HepG2 (cell line): ENCODE measurements around the gene TK1. TPM values are rescaled to one million over a fixed set of nuclear protein-coding genes. Genes with fewer than 3 reads are reported as not detected.
A peak's percentile ranks its signal among the peaks of the same experiment; 100 is the strongest.

Experiments
- ARHGAP35 ChIP-seq: sonication (generic); formaldehyde crosslinking; IDR thresholded peaks from 2 replicates; pipeline ENCODE4 v1.9.0; 2022; ENCODE audit warnings: mild to moderate bottlenecking, inconsistent platforms, moderate library complexity, missing genetic modification reagents, borderline replicate concordance
- ARID4A ChIP-seq: sonication (generic); formaldehyde crosslinking; IDR thresholded peaks from 2 replicates; pipeline ENCODE4 v1.5.0; 2020; ENCODE audit warnings: mild to moderate bottlenecking, missing genetic modification reagents, borderline replicate concordance
- CENPX ChIP-seq: sonication (generic); formaldehyde crosslinking; IDR thresholded peaks from 2 replicates; pipeline ENCODE4 v1.9.0; 2021; ENCODE audit warnings: mild to moderate bottlenecking, missing genetic modification reagents, moderate library complexity
- FOSL1 ChIP-seq: sonication (generic); formaldehyde crosslinking; IDR thresholded peaks from 2 replicates; pipeline ENCODE4 v1.9.0; 2021; ENCODE audit warnings: missing genetic modification reagents, borderline replicate concordance
- FOXA1 ChIP-seq, 2 experiments: fragments of 450-650 bp in 1 of 2; sonication (generic) in 1 of 2; formaldehyde crosslinking in 1 of 2; IDR thresholded peaks; 2 replicates each; pipeline versions ENCODE4 v1.4.0 to v1.6.1; 2016 to 2020; ENCODE audit warnings: missing genetic modification reagents in 1 of 2
- MEIS1 ChIP-seq: sonication (generic); formaldehyde crosslinking; IDR thresholded peaks from 2 replicates; pipeline ENCODE4 v1.9.0; 2021; ENCODE audit warnings: mild to moderate bottlenecking, missing genetic modification reagents, moderate library complexity, borderline replicate concordance
- RARG ChIP-seq: sonication (generic); formaldehyde crosslinking; IDR thresholded peaks from 2 replicates; pipeline ENCODE4 v1.4.0; 2020; ENCODE audit warnings: low read depth, mild to moderate bottlenecking, missing genetic modification reagents
- TSC22D2 ChIP-seq: sonication (generic); formaldehyde crosslinking; IDR thresholded peaks from 2 replicates; pipeline ENCODE4 v1.5.1; 2020; ENCODE audit warnings: missing genetic modification reagents, mild to moderate bottlenecking, borderline replicate concordance
- ZNF207 ChIP-seq: fragments of 450-650 bp; IDR thresholded peaks from 2 replicates; pipeline ENCODE4 v1.6.1; 2016; ENCODE audit warnings: antibody characterized with exemption, borderline replicate concordance
- ZNF609 ChIP-seq: sonication (generic); formaldehyde crosslinking; IDR thresholded peaks from 2 replicates; pipeline ENCODE4 v1.4.0; 2020; ENCODE audit warnings: mild to moderate bottlenecking, missing genetic modification reagents, borderline replicate concordance
- ZNF720 ChIP-seq: sonication (generic); formaldehyde crosslinking; IDR thresholded peaks from 2 replicates; pipeline ENCODE4 v1.4.0; 2020; ENCODE audit warnings: missing genetic modification reagents
- ZNF773 ChIP-seq: sonication (generic); formaldehyde crosslinking; IDR thresholded peaks from 2 replicates; pipeline ENCODE4 v1.4.0; 2020; ENCODE audit warnings: missing genetic modification reagents, borderline replicate concordance
- ZNF788 ChIP-seq: sonication (generic); formaldehyde crosslinking; IDR thresholded peaks from 2 replicates; pipeline ENCODE4 v1.5.0; 2020; ENCODE audit warnings: mild to moderate bottlenecking, missing genetic modification reagents, borderline replicate concordance
- polyA plus RNA-seq, 8 experiments: library from polyadenylated mRNA; depleted of rRNA in 3 of 8; stranded (reverse) in 7 of 8; unstranded in 1 of 8; fragments of >200 nt; fragmentation: Illumina TruSeq in 4 of 8; extraction: Trizol in 4 of 8; gene quantifications; 2 replicates each; pipeline versions ENCODE4 v1.2.1 to v1.2.3, GENCODE V29; 2011 to 2016; ENCODE audit warnings: low read depth in 4 of 8, missing spikeins in 1 of 8, mixed read lengths in 1 of 8; ENCODE audit not compliant: insufficient read depth in 1 of 8
- total RNA-seq, 5 experiments: library from RNA; depleted of rRNA; stranded (reverse); fragments of >200 nt; fragmentation: Illumina TruSeq; extraction: Trizol; gene quantifications; 2 replicates each; pipeline ENCODE4 v1.2.3, GENCODE V29; 2016; ENCODE audit warnings: low read depth in 1 of 5
- TF ChIP-seq, protein P1 (sequence below): sonication (generic); formaldehyde crosslinking; IDR thresholded peaks from 2 replicates; pipeline ENCODE4 v1.4.0; 2020; ENCODE audit warnings: low read depth, mild to moderate bottlenecking, missing genetic modification reagents

Gene TK1
- total and polyA plus RNA-seq, 2 of the 13 experiments (the other 11 are each of a cell fraction or from before 2014, with no cell fraction given), result 45.0 to 96.0 TPM

DNA sequence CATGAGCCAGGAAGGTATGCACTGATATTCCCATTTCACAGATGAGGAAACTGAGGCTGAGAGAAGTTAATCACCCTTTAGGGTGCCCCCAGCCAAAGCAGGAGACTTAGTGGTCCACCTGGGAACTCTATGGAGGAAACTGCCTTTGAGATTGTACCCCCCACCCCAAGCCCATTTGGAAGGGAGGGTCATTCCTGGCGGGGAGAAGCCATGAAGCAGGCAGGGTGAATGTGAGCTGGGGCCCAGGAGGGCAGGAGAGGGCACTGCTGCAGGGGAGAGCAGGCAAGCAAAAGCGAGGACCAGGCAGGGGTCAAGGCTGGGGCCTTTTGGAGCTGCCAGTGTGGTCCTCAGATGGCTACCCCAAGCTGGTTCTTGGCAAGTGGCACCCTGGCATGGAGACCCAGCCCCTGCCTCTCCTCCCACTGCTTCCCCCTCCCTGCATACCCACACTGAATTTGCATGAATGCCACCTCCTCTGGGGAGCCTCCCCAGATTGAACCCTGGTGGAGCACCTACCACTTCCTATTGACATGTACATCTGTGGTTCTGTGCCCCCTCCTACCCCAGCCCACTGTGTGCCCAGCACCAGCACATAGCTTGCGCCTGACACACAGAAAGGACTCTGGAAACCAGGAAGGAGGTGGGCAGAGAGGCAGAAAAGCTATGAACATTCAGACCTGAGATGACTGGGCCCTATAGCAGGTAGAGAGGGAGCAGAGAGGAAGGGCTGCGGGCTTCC, 57.3 kb downstream of the TK1 start (continued):
- no peak for TF ChIP-seq ZNF609 (CRISPR knock-in tag)
- 0 out of 2 replicates have a peak, but pooled peaks have one; percentile 35 for TF ChIP-seq ARHGAP35 (CRISPR knock-in tag)
- TF ChIP-seq, protein P1, sequence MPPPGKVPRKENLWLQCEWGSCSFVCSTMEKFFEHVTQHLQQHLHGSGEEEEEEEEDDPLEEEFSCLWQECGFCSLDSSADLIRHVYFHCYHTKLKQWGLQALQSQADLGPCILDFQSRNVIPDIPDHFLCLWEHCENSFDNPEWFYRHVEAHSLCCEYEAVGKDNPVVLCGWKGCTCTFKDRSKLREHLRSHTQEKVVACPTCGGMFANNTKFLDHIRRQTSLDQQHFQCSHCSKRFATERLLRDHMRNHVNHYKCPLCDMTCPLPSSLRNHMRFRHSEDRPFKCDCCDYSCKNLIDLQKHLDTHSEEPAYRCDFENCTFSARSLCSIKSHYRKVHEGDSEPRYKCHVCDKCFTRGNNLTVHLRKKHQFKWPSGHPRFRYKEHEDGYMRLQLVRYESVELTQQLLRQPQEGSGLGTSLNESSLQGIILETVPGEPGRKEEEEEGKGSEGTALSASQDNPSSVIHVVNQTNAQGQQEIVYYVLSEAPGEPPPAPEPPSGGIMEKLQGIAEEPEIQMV (CRISPR knock-in tag), result no peak; the same call in 1 of the 2 replicates
- no peak for TF ChIP-seq ZNF788 (CRISPR knock-in tag)
- no peak for TF ChIP-seq ARID4A
- no peak for TF ChIP-seq CENPX (CRISPR knock-in tag)
- no peak for TF ChIP-seq ZNF207
- no peak for TF ChIP-seq RARG (CRISPR knock-in tag)
- no peak for TF ChIP-seq ZNF773
- TF ChIP-seq MEIS1 (CRISPR knock-in tag), result peak; percentile 54; the same call in 1 of the 2 replicates
- TF ChIP-seq TSC22D2, result no peak
- TF ChIP-seq FOSL1 (CRISPR knock-in tag), result no peak
- no peak for TF ChIP-seq FOXA1 (IDR thresholded peaks at IDR 0.05)
- no peak for TF ChIP-seq FOXA1 (CRISPR knock-in tag; IDR thresholded peaks at IDR 0.05)
- TF ChIP-seq ZNF720, result no peak
